Endothelial cell of umbilical vein (primary cell): ENCODE measurements around the gene ECEL1. TPM values are rescaled to one million over a fixed set of nuclear protein-coding genes. Genes with fewer than 3 reads are reported as not detected.
"Not testable (repeated sequence)": the region's sequence is repeated elsewhere in the genome, so short reads cannot be mapped to it uniquely, and the experiment has no call there.

Source experiments
- BruUV-seq: library from RNA; stranded (reverse); fragments of 400-500 nt; replicated peaks from 2 replicates; lab custom pipeline; 2021; lab: Mats Ljungman, UMichigan
- CTCF ChIA-PET: fragments of 300-600, 350-600 bp; sonication (Branson Sonifier 250); formaldehyde crosslinking; loops from one replicate; lab custom pipeline; 2021; ENCODE audit warnings: antibody characterized with exemption, inconsistent platforms; lab: Charles Lee
- POLR2A ChIA-PET: fragments of 300-600, 350-600 bp; sonication (Branson Sonifier 250); formaldehyde crosslinking; loops from one replicate; lab custom pipeline; 2021; ENCODE audit warnings: antibody characterized with exemption, inconsistent platforms; lab: Charles Lee
- DNase-seq: peaks from one replicate; pipeline ENCODE4 v3.0.0-alpha.2; 2011; ENCODE audit warnings: low read depth, low spot score
- FAIRE-seq: peaks from 2 replicates; lab custom pipeline; 2011; peaks lifted over from hg19 to GRCh38; lab: Jason Lieb, UNC
- H2AFZ ChIP-seq: 2 replicates; pipeline ENCODE4 v1.6.0; 2012; ENCODE audit warnings: low read depth, low read length, control low read depth, inconsistent platforms
- H3K27ac ChIP-seq: 2 replicates; pipeline ENCODE4 v1.5.1; 2011; ENCODE audit warnings: low read depth, mild to moderate bottlenecking, control low read depth, low read length, moderate library complexity; ENCODE audit not compliant: insufficient read depth
- H3K27me3 ChIP-seq, 2 experiments: 2 replicates each; pipeline versions ENCODE4 v1.6.0 to v1.6.1; 2011; ENCODE audit warnings: low read length in 2 of 2, mixed read lengths in 1 of 2; ENCODE audit not compliant: control insufficient read depth in 2 of 2, insufficient read depth in 2 of 2
- H3K36me3 ChIP-seq, 2 experiments: 2 replicates in 1 of 2; 3 replicates in 1 of 2; pipeline ENCODE4 v1.5.1; 2011; ENCODE audit warnings: low read length in 2 of 2, mild to moderate bottlenecking in 1 of 2, moderate library complexity in 1 of 2; ENCODE audit not compliant: control insufficient read depth in 2 of 2, insufficient read depth in 2 of 2; ENCODE audit errors: extremely low read depth in 1 of 2
- H3K4me1 ChIP-seq: 3 replicates; pipeline ENCODE4 v1.5.1; 2011; ENCODE audit warnings: mild to moderate bottlenecking, low read length; ENCODE audit not compliant: control insufficient read depth, insufficient read depth; ENCODE audit errors: extremely low read depth
- H3K4me2 ChIP-seq: 2 replicates; pipeline ENCODE4 v1.6.1; 2011; ENCODE audit warnings: low read length, control low read depth, mixed read lengths; ENCODE audit not compliant: insufficient read depth
- H3K4me3 ChIP-seq, 3 experiments: fragments of 200-600 bp in 1 of 3; sonication (generic), shearing (Covaris generic) in 1 of 3; replicated peaks in 1 of 3; 2 replicates each; pipeline ENCODE4 v1.5.1; 2011 to 2016; ENCODE audit warnings: control low read depth in 3 of 3, low read length in 3 of 3, mild to moderate bottlenecking in 2 of 3, inconsistent platforms in 1 of 3, low read depth in 1 of 3, moderate library complexity in 1 of 3; ENCODE audit not compliant: insufficient read depth in 1 of 3
- H3K79me2 ChIP-seq: 2 replicates; pipeline ENCODE4 v1.6.0; 2012; ENCODE audit warnings: low read length, inconsistent platforms; ENCODE audit not compliant: control insufficient read depth, insufficient read depth
- H3K9ac ChIP-seq: replicated peaks from 2 replicates; pipeline ENCODE3; 2011; ENCODE audit warnings: low read length, control low read depth; ENCODE audit not compliant: insufficient read depth; ENCODE audit errors: extremely low read depth
- H3K9me1 ChIP-seq: replicated peaks from 3 replicates; pipeline ENCODE4 v1.6.0; 2011; ENCODE audit warnings: mild to moderate bottlenecking, low read length; ENCODE audit not compliant: control insufficient read depth, insufficient read depth; ENCODE audit errors: extremely low read depth
- H3K9me3 ChIP-seq: replicated peaks from 2 replicates; pipeline ENCODE4 v1.5.1; 2012; ENCODE audit warnings: low read length, inconsistent platforms; ENCODE audit not compliant: control insufficient read depth, insufficient read depth
- H4K20me1 ChIP-seq: replicated peaks from 2 replicates; pipeline ENCODE3; 2011; ENCODE audit warnings: mild to moderate bottlenecking, low read length; ENCODE audit not compliant: control insufficient read depth, insufficient read depth; ENCODE audit errors: extremely low read depth
- dilution Hi-C: fragments of 300-500 bp; cut with MboI; formaldehyde crosslinking; loops from one replicate; pipeline ENCODE4 v1.15.0; 2019; ENCODE audit warnings: low sequenced_read_pairs; ENCODE audit not compliant: extremely low pct_ligation_motif_present
- intact Hi-C: fragments of 100-400 bp; cut with micrococcal nuclease; formaldehyde crosslinking; loops from one replicate; pipeline ENCODE4 v1.10.0; 2022
- polyA plus RNA-seq, 4 experiments: library from polyadenylated mRNA; depleted of rRNA in 3 of 4; stranded (reverse) in 3 of 4; unstranded in 1 of 4; fragments of >200 nt; gene quantifications; 2 replicates each; pipeline versions ENCODE4 v1.2.1 to v1.2.3, GENCODE V29; 2011 to 2012; ENCODE audit warnings: missing spikeins in 1 of 4
- total RNA-seq: library from RNA; stranded (reverse); gene quantifications from 2 replicates; pipeline ENCODE4 v1.2.3, GENCODE V29; 2021

ECEL1 gene
- total and polyA plus RNA-seq, 2 donors (not counting 3 experiments of a cell fraction or from before 2014, with no cell fraction given) = not detected

- H3K4me3 ChIP-seq, H3K36me3 ChIP-seq, DNase-seq, H3K4me1 ChIP-seq, POLR2A ChIA-PET, intact Hi-C loops, H3K9me1 ChIP-seq, H3K79me2 ChIP-seq, H2AFZ ChIP-seq, H3K27ac ChIP-seq, BruUV-seq, H3K4me2 ChIP-seq, H3K9ac ChIP-seq, H3K27me3 ChIP-seq, H3K9me3 ChIP-seq, dilution Hi-C loops, FAIRE-seq, H4K20me1 ChIP-seq: not testable (repeated sequence)
- CTCF ChIA-PET = interaction anchor here (0.9 to 1.5 kb wide), 6 partner anchors 9 to 545 kb away, joined by 3 to 9 read pairs (median 5); partner anchors contain the start of gene PRSS56
Observed at GRCh38 chr2:232443669-232444408, 43.8 kb downstream of the ECEL1 start.

GRCh38 chr2:232443047-232443446 is 44.6 kb downstream of the ECEL1 start:
- H3K4me2 ChIP-seq, H3K79me2 ChIP-seq, H2AFZ ChIP-seq, DNase-seq, H4K20me1 ChIP-seq, H3K4me3 ChIP-seq, dilution Hi-C loops, H3K9me3 ChIP-seq, BruUV-seq, FAIRE-seq, H3K9me1 ChIP-seq, intact Hi-C loops, H3K27ac ChIP-seq, H3K4me1 ChIP-seq, POLR2A ChIA-PET, H3K27me3 ChIP-seq, H3K36me3 ChIP-seq, H3K9ac ChIP-seq: not testable (repeated sequence)
- CTCF ChIA-PET = interaction anchor here (2.8 kb wide), 1 partner anchor 542 kb away, joined by 11 read pairs; no protein-coding TSS in a partner anchor

GRCh38 chr2:232442431-232442830 is 45.2 kb downstream of the ECEL1 start:
- intact Hi-C loops, H3K79me2 ChIP-seq, H3K4me2 ChIP-seq, H4K20me1 ChIP-seq, H3K9ac ChIP-seq, DNase-seq, FAIRE-seq, BruUV-seq, H2AFZ ChIP-seq, H3K36me3 ChIP-seq, POLR2A ChIA-PET, H3K9me1 ChIP-seq, H3K9me3 ChIP-seq, H3K4me1 ChIP-seq, dilution Hi-C loops, H3K4me3 ChIP-seq, H3K27me3 ChIP-seq, H3K27ac ChIP-seq: not testable (repeated sequence)
- CTCF ChIA-PET = interaction anchor here (2.8 kb wide), 1 partner anchor 542 kb away, joined by 11 read pairs; no protein-coding TSS in a partner anchor

GRCh38 chr2:232441922-232442321 is 45.7 kb downstream of the ECEL1 start:
- not testable (repeated sequence) for FAIRE-seq
- CTCF ChIA-PET = interaction anchor here (1.5 to 2.8 kb wide), 2 partner anchors 517 to 541 kb away, joined by 5 to 11 read pairs; no protein-coding TSS in a partner anchor

More at GRCh38 chr2:232441922-232442321, 45.7 kb downstream of the ECEL1 start:
- H3K27ac ChIP-seq, BruUV-seq, H3K4me3 ChIP-seq, H3K27me3 ChIP-seq, H3K4me2 ChIP-seq, H3K9me3 ChIP-seq, H4K20me1 ChIP-seq, H2AFZ ChIP-seq, H3K9me1 ChIP-seq, H3K4me1 ChIP-seq, H3K36me3 ChIP-seq, H3K79me2 ChIP-seq, DNase-seq, POLR2A ChIA-PET, H3K9ac ChIP-seq, intact Hi-C loops, dilution Hi-C loops: not testable (repeated sequence)
